ENCODE measurements around the gene CCNA2. TPM values are rescaled to one million over a fixed set of nuclear protein-coding genes. Genes with fewer than 3 reads are reported as not detected.

Gene CCNA2
- total and polyA plus RNA-seq, 4 donors = 0.33 to 81.4 (median 2.4) TPM

- TF ChIP-seq NR2F2 (IDR thresholded peaks at IDR 0.05) = no peak
- TF ChIP-seq ZBTB33 (IDR thresholded peaks at IDR 0.05) = no peak
- no peak for TF ChIP-seq JUND (IDR thresholded peaks at IDR 0.05)
- no peak for TF ChIP-seq MAX (IDR thresholded peaks at IDR 0.05)
- no peak for TF ChIP-seq GABPA (IDR thresholded peaks at IDR 0.05 in 1 of 2, conservative IDR thresholded peaks at IDR 0.05 in 1 of 2)
- no peak for TF ChIP-seq ATF3 (IDR thresholded peaks at IDR 0.05)
- no peak for TF ChIP-seq HNF4A (conservative IDR thresholded peaks at IDR 0.05)
- no peak for TF ChIP-seq CTCF (IDR thresholded peaks at IDR 0.05; ENCODE audit: low read depth, low read length, missing input control)
- TF ChIP-seq HNF4G (IDR thresholded peaks at IDR 0.05) = no peak
- TF ChIP-seq FOXA2 (IDR thresholded peaks at IDR 0.05) = no peak
- TF ChIP-seq YY1 (IDR thresholded peaks at IDR 0.05) = no peak
- no peak for TF ChIP-seq EGR1 (IDR thresholded peaks at IDR 0.05; ENCODE audit: low read depth in 2 of 2)
- no peak for TF ChIP-seq REST (IDR thresholded peaks at IDR 0.05)
- no peak for TF ChIP-seq RAD21 (IDR thresholded peaks at IDR 0.05)
- no peak for TF ChIP-seq TAF1 (conservative IDR thresholded peaks at IDR 0.05)
- TF ChIP-seq RXRA (IDR thresholded peaks at IDR 0.05) = no peak
- TF ChIP-seq SP1 (IDR thresholded peaks at IDR 0.05) = no peak
- Histone ChIP-seq H3K27me3 (ENCODE audit: control insufficient read depth in 4 of 4, insufficient read depth in 4 of 4, low read length in 3 of 4) (no peaks in the 10 kb centered on the region), H3K4me3 (ENCODE audit: low read depth in 1 of 3, low read length in 3 of 3) (no peak overlapping the region), H3K27ac (ENCODE audit: low read depth in 1 of 2, low read length in 2 of 2) (no peak overlapping the region), H3K36me3 (ENCODE audit: control insufficient read depth in 4 of 4, insufficient read depth in 3 of 4, low read depth in 1 of 4, low read length in 3 of 4) (peaks cover 3 to 78% (median 58%) of the 10 kb centered on the region in 4 donors), H3K4me1 (ENCODE audit: control insufficient read depth in 4 of 4, insufficient read depth in 4 of 4, low read length in 3 of 4) (no peaks in the 10 kb centered on the region), H3K9me3 (ENCODE audit: control insufficient read depth in 4 of 4, low read length in 3 of 4) (no peaks in the 10 kb centered on the region), H3K9ac (ENCODE audit: low read depth in 1 of 2, low read length in 2 of 2) (no peak overlapping the region)
- no peak for DNase-seq (ENCODE audit: low spot score)
These were observed 12.6 kb downstream of the CCNA2 start for GRCh38 chr4:121811122-121811521.

GRCh38 chr4:121806411-121806810, 17.3 kb downstream of the CCNA2 start:
- Histone ChIP-seq H3K9me3 (ENCODE audit: control insufficient read depth in 4 of 4, low read length in 3 of 4) (no peaks in the 10 kb centered on the region), H3K4me1 (ENCODE audit: control insufficient read depth in 4 of 4, insufficient read depth in 4 of 4, low read length in 3 of 4) (peaks cover 4 to 8% (median 7%) of the 10 kb centered on the region in 4 donors), H3K4me3 (ENCODE audit: low read depth in 1 of 3, low read length in 3 of 3) (no peak overlapping the region), H3K27ac (ENCODE audit: low read depth in 1 of 2, low read length in 2 of 2) (no peak overlapping the region), H3K9ac (ENCODE audit: low read depth in 1 of 2, low read length in 2 of 2) (no peak overlapping the region), H3K36me3 (ENCODE audit: control insufficient read depth in 4 of 4, insufficient read depth in 3 of 4, low read depth in 1 of 4, low read length in 3 of 4) (peaks cover 4 to 61% (median 38%) of the 10 kb centered on the region in 4 donors), H3K27me3 (ENCODE audit: control insufficient read depth in 4 of 4, insufficient read depth in 4 of 4, low read length in 3 of 4) (no peaks in the 10 kb centered on the region)
- no peak for DNase-seq (ENCODE audit: low spot score)
- 86% methylated on average over 4 of the region's 4 CpGs for WGBS
- no peak for TF ChIP-seq CTCF (IDR thresholded peaks at IDR 0.05; ENCODE audit: low read depth, low read length, missing input control)
- no peak for TF ChIP-seq ATF3 (IDR thresholded peaks at IDR 0.05)
- TF ChIP-seq YY1 (IDR thresholded peaks at IDR 0.05) = no peak
- no peak for TF ChIP-seq FOXA2 (IDR thresholded peaks at IDR 0.05)
- TF ChIP-seq HNF4G (IDR thresholded peaks at IDR 0.05) = no peak
- TF ChIP-seq REST (IDR thresholded peaks at IDR 0.05) = no peak
- no peak for TF ChIP-seq JUND (IDR thresholded peaks at IDR 0.05)
